GM04504 (cell line): ENCODE measurements around the gene ITCH.

ENCODE experiments used
- DNase-seq: peaks from one replicate; pipeline ENCODE4 v3.0.0-alpha.2; 2012; ENCODE audit warnings: low read depth

ITCH gene

DNA sequence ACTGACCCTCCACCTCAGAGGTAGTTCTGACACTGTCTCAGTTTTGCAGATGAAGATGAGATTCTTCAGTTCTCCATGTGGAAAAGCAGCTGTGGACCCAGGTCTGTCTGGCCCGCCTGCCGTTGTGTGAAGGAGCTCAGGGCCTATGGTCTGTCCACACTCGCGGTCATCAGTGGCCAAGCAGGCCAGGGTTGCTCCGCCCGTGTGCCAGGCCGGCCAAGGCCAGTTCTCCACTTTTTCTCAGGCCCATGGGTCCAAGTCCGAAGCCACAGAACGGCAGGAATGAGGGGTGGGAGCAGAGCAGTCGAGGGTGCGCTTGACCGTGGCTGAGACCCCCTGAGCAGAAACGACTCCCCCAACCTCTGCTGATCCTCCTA is 186.8 kb downstream of the ITCH start:
- no peak for DNase-seq

DNA sequence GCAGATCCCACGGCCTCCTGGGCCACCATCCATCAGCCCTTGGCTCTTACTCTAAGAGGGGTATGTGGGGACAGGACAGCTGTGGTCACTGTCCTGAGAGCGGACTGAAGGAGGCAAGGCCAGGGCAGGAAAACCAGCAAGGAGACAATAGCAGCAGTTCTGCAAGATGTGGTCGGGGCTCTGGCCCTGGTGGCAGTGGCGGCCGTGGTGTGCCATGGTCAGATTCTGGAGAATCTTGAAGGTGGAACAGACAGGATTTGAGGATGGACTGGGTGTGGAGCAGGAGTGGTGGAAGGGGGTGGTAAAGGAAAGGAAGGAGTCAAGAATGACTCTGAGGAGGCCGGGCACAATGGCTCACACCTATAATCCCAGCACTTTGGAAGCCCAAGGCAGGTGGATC is 189.5 kb downstream of the ITCH start:
- DNase-seq: no peak

GRCh38 chr20:34553366-34553867 is 190.3 kb downstream of the ITCH start:
- DNase-seq: no peak

DNA sequence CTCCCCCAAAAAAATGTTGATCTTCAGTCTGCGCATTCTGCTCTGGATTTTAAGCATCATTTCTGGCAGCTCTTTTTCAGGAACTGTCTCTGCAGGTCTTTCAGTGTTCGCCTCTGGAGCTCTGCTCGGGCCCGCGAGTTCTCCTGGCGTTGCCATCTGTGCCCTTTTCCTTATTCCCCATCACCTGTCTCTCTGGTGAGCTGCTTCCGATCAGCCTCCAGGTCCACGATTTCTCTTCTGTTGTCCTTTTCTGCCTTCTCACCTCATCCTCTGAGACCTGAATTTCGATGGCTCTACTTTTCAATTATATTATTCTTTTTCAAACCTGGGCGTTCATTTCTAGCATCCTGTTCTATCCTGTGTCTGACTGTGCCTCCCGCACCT is 194.9 kb downstream of the ITCH start:
- no peak for DNase-seq

- peak; percentile 85 for DNase-seq
Measured at GRCh38 chr20:34558320-34559218, 195.5 kb downstream of the ITCH start, which contains the start of gene MAP1LC3A. MAP1LC3A (plus strand) TSS chr20:34558718; CDS start chr20:34558869, 151 bp downstream.

DNA sequence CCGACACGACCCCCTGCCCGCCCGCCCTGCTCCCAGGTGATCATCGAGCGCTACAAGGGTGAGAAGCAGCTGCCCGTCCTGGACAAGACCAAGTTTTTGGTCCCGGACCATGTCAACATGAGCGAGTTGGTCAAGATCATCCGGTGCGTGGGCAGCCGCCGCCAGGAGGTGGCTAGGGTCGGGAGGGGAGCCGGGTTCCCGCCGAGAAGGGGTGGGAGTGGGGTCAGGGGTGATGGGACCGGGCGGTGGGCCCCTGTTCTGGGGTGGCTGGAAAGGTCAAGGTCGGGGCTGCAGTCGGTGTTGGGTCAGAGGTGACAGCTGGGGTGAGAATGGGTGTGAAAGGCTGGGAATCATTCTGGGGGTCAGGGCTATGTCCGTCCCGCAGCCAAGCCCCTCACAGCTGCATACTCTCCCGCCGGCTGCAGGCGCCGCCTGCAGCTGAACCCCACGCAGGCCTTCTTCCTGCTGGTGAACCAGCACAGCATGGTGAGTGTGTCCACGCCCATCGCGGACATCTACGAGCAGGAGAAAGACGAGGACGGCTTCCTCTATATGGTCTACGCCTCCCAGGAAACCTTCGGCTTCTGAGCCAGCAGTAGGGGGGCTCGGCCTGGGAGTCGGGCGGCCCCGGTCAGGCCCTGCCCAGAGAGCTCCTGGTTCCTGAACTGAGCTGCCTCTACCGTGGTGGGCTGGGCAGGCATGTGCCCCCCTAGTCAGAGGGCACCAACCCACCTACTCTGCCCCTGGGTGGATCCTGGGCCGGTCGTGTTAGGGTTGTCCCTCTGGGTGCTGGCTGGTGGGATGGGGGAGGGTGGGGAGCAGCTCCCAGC is 196.5 kb downstream of the ITCH start:
- no peak for DNase-seq

GRCh38 chr20:34560141-34560523 is 197.1 kb downstream of the ITCH start:
- DNase-seq: no peak

- no peak for DNase-seq
Measured at GRCh38 chr20:34560614-34561013, 197.5 kb downstream of the ITCH start.
